Measurements from ENCODE around the gene DDX56. TPM values are rescaled to one million over a fixed set of nuclear protein-coding genes. Genes with fewer than 3 reads are reported as not detected.
A peak's percentile ranks its signal among the peaks of the same experiment; 100 is the strongest.

DDX56 gene
- total RNA-seq, 6 experiments from 2014 or later = 62.2 to 81.9 (median 70.1) TPM

- peaks cover 12% of the 10 kb centered on the region for H3K27me3 Mint-ChIP-seq (ENCODE audit: insufficient read depth)
- peaks cover 13% of the 10 kb centered on the region for H3K4me1 Mint-ChIP-seq (ENCODE audit: low read depth)
- no peak overlapping the region for H3K27ac Mint-ChIP-seq
- no peaks in the 10 kb centered on the region for H3K36me3 Mint-ChIP-seq (ENCODE audit: low read depth)
- no peak overlapping the region for H3K4me3 Mint-ChIP-seq
- peak; percentile 77 for TF ChIP-seq CTCF (IDR thresholded peaks at IDR 0.05)
- DNase-seq = no peak
- H3K9me3 Mint-ChIP-seq = no peaks in the 10 kb centered on the region
Measured at GRCh38 chr7:44534501-44534900, 39.2 kb downstream of the DDX56 start.

- H3K36me3 Mint-ChIP-seq (ENCODE audit: low read depth) = no peaks in the 10 kb centered on the region
- no peaks in the 10 kb centered on the region for H3K9me3 Mint-ChIP-seq
Measured at GRCh38 chr7:44534087-44534486, 39.6 kb downstream of the DDX56 start.

DNA sequence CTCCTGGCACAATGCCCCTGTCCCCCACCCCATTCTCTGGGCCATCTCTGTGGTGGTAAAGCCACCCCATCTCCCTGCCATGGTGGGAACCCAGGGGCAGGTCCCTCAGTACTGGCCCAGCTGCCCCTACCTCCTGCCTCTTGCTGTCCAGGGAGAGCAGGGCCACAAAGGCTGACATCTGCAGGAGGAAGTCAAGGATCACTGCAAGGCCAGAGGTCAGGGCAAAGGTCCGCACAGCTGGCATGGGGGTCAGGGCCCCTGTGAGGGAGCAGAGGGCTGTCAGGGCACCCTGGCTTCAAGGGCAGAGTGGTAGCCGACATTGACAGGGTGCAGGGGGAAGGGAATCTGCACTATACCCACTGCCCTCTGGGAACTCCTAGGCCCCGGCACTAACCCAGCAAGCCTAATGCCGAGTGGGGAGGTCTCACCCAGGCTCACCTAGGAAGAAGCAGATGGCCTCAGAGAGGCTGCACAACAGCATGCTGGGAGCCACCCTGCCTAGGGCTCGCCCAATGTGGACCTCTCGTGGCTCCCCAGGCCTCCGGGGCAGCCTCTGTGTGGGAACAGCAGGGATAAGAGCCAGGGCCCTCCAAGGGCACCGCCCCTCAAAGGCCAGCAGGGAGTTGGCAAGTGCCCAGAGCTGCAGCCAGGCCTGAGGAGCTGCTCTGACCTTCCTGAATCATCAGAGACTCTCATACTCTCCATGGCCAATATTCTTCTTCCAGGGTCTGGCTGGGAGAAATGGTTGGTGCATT lies 40.2 kb downstream of the DDX56 start:
- no peak for TF ChIP-seq CTCF (IDR thresholded peaks at IDR 0.05)
- Mint-ChIP-seq H3K4me3 (no peak overlapping the region), H3K27ac (no peak overlapping the region), H3K9me3 (no peaks in the 10 kb centered on the region), H3K4me1 (ENCODE audit: low read depth) (peaks cover 13% of the 10 kb centered on the region), H3K27me3 (ENCODE audit: insufficient read depth) (peaks cover 12% of the 10 kb centered on the region), H3K36me3 (ENCODE audit: low read depth) (no peaks in the 10 kb centered on the region)
- DNase-seq = no peak

More at GRCh38 chr7:44534087-44534486, 39.6 kb downstream of the DDX56 start:
- TF ChIP-seq CTCF (IDR thresholded peaks at IDR 0.05) = no peak
- Mint-ChIP-seq H3K4me1 (ENCODE audit: low read depth) (peaks cover 13% of the 10 kb centered on the region), H3K27ac (no peak overlapping the region), H3K4me3 (no peak overlapping the region), H3K27me3 (ENCODE audit: insufficient read depth) (peaks cover 13% of the 10 kb centered on the region)
- DNase-seq = no peak

DNA sequence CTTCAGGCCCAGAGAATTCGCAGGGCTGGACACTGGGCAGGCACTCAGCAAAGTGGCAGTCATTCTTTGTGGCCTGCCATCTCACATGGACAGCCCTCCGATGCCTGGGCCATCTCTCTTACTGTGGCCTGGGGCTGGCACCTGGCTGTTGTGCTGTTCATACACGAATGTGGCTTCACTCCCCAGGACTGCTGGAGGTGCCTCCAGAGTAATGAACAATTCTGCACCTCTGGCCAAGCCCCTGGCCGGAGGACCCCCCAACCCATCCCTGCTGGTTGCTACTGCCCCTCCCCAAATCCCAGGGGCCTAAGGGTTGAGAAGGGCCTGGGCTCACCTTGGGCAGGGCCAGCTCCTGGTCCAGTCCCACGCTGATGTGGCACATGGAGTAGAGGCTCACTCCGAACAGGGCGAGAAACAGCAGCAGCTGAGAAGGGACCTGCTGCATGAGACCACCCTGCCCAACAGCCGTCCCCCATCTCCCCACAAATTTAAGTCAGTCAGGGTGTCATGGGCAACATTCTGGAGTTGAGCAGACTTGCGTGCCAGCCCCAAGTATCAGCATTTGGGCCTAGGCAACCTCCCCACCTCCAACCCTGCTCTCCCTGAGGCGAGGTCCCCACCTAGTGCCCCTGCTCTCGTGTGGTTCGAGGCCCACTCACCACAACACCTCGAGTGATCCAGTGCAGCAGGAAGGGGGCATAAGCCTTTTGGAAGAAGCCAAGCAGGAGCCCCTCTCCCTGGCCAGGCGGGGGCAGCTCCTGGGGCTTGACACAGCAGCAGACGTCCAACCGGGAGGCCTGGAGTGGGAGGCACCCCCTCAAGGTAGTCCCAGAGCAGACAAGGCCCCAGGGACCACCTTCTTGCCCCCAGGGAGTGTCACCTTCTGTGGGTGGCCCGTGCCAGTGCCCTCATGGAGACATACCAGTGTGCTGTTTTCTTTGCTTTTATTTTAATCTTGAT lies 42.0 kb downstream of the DDX56 start:
- Mint-ChIP-seq H3K4me3 (no peak overlapping the region), H3K27me3 (ENCODE audit: insufficient read depth) (peaks cover 11% of the 10 kb centered on the region), H3K4me1 (ENCODE audit: low read depth) (peaks cover 13% of the 10 kb centered on the region), H3K36me3 (ENCODE audit: low read depth) (no peaks in the 10 kb centered on the region), H3K9me3 (peaks cover 4% of the 10 kb centered on the region; the same call in 1 of the 2 replicates), H3K27ac (no peak overlapping the region)
- TF ChIP-seq CTCF (IDR thresholded peaks at IDR 0.05) = no peak
- DNase-seq = no peak

DNA sequence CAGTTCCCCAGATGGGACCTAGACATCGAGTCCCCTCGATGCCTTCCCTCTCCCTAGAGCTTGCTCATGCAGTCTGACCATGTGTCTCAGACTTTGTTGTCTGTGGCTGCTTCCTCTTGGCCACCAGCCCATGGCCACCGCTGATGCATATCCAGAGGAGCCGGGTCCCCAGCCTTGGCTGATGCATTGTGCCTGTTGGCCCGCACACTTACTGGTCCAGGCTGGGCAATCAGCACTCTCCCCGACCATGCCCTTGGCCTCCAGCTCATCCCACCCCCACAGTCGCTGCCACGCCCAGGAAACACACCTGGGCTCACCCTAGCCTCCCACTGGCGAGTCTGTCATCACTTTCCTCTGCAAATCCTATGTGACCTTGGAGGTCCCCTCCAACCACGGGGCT lies 42.7 kb downstream of the DDX56 start:
- Mint-ChIP-seq H3K4me1 (ENCODE audit: low read depth) (peaks cover 13% of the 10 kb centered on the region), H3K36me3 (ENCODE audit: low read depth) (no peaks in the 10 kb centered on the region), H3K27me3 (ENCODE audit: insufficient read depth) (peaks cover 11% of the 10 kb centered on the region), H3K9me3 (peaks cover 6% of the 10 kb centered on the region), H3K27ac (no peak overlapping the region), H3K4me3 (no peak overlapping the region)
- no peak for DNase-seq
- no peak for TF ChIP-seq CTCF (IDR thresholded peaks at IDR 0.05)

All from HFFc6 (cell line).